OCI-LY1 (cell line): Measurements from ENCODE around the gene TBCD.

Source experiments
- H2AFZ ChIP-seq: fragments of 200-600 bp; sonication (generic), shearing (Covaris generic); 2 replicates; pipeline ENCODE4 v1.6.0; 2014; ENCODE audit warnings: antibody characterized with exemption, mild to moderate bottlenecking, low read length
- H3F3A ChIP-seq: fragments of 200-600 bp; sonication (generic), shearing (Covaris generic); 2 replicates; pipeline ENCODE4 v1.6.0; 2014; ENCODE audit warnings: mild to moderate bottlenecking, antibody characterized with exemption, low read length, moderate library complexity; ENCODE audit not compliant: insufficient read depth
- H3K27ac ChIP-seq: fragments of 200-600 bp; sonication (generic); 2 replicates; pipeline ENCODE4 v1.5.1; 2014; ENCODE audit warnings: low read length, mixed run types, mild to moderate bottlenecking, low read depth; ENCODE audit not compliant: poor library complexity, severe bottlenecking
- H3K27me3 ChIP-seq: fragments of 200-600 bp; sonication (generic); 2 replicates; pipeline ENCODE4 v1.6.0; 2014; ENCODE audit warnings: antibody characterized with exemption, mild to moderate bottlenecking, low read length, moderate library complexity; ENCODE audit not compliant: insufficient read depth
- H3K36me3 ChIP-seq: fragments of 200-600 bp; sonication (generic); 2 replicates; pipeline ENCODE4 v1.6.1; 2014; ENCODE audit warnings: mild to moderate bottlenecking, antibody characterized with exemption, low read length, moderate library complexity, mixed read lengths; ENCODE audit not compliant: insufficient read depth
- H3K4me1 ChIP-seq: fragments of 200-600 bp; sonication (generic); 2 replicates; pipeline ENCODE4 v1.5.1; 2014; ENCODE audit warnings: mild to moderate bottlenecking, low read length, moderate library complexity; ENCODE audit not compliant: insufficient read depth, severe bottlenecking
- H3K4me2 ChIP-seq: fragments of 200-600 bp; sonication (generic), shearing (Covaris generic); 2 replicates; pipeline ENCODE4 v1.6.1; 2014; ENCODE audit warnings: low read length
- H3K4me3 ChIP-seq: fragments of 200-600 bp; sonication (generic); 2 replicates; pipeline ENCODE4 v1.5.1; 2014; ENCODE audit warnings: low read length, low read depth, mild to moderate bottlenecking, mixed read lengths; ENCODE audit not compliant: poor library complexity, severe bottlenecking
- H3K79me2 ChIP-seq: fragments of 200-600 bp; shearing (Covaris generic); 2 replicates; pipeline ENCODE4 v1.6.1; 2016; ENCODE audit warnings: mixed run types, low read length, mixed read lengths; ENCODE audit not compliant: insufficient read depth
- H3K9ac ChIP-seq: fragments of 200-600 bp; sonication (generic), shearing (Covaris generic); 2 replicates; pipeline ENCODE4 v1.6.1; 2014; ENCODE audit warnings: mild to moderate bottlenecking, low read length, mixed read lengths
- H3K9me2 ChIP-seq: fragments of 200-600 bp; sonication (generic), shearing (Covaris generic); 2 replicates; pipeline ENCODE4 v1.6.1; 2014; ENCODE audit warnings: low read depth, mild to moderate bottlenecking, low read length, mixed read lengths
- H3K9me3 ChIP-seq: fragments of 200-600 bp; shearing (Covaris generic); 2 replicates; pipeline ENCODE4 v1.6.1; 2014; ENCODE audit warnings: low read length, mixed read lengths
- H4K20me1 ChIP-seq: fragments of 200-600 bp; sonication (generic), shearing (Covaris generic); 2 replicates; pipeline ENCODE4 v1.6.0; 2016; ENCODE audit warnings: mild to moderate bottlenecking, low read length; ENCODE audit not compliant: insufficient read depth
- CTCF ChIP-seq: fragments of 200-600 bp; sonication (generic), shearing (Covaris generic); IDR thresholded peaks from 2 replicates; pipeline ENCODE4 v1.5.1; 2017; ENCODE audit warnings: mild to moderate bottlenecking, antibody characterized with exemption, low read length, moderate library complexity, mixed read lengths
- EZH2 ChIP-seq: fragments of 200-600 bp; sonication (generic), shearing (Covaris generic); IDR thresholded peaks from 2 replicates; pipeline ENCODE4 v1.8.0; 2017; ENCODE audit warnings: borderline replicate concordance, mixed run types, mild to moderate bottlenecking, antibody characterized with exemption, low read length, moderate library complexity, mixed read lengths

Gene TBCD

GRCh38 chr17:82896071-82897000 lies 144.5 kb downstream of the TBCD start:
- TF ChIP-seq CTCF (no peak), EZH2 (no peak)
- Histone ChIP-seq H3K27me3 (no peaks in the 10 kb centered on the region), H3K4me1 (peaks cover 4% of the 10 kb centered on the region), H4K20me1 (no peaks in the 10 kb centered on the region), H3K4me2 (no peak overlapping the region), H3K79me2 (no peaks in the 10 kb centered on the region), H3K27ac (no peak overlapping the region), H3K9me2 (no peaks in the 10 kb centered on the region), H2AFZ (no peak overlapping the region), H3K9me3 (no peaks in the 10 kb centered on the region), H3K9ac (no peak overlapping the region), H3K36me3 (peaks cover 28% of the 10 kb centered on the region), H3K4me3 (no peak overlapping the region), H3F3A (no peaks in the 10 kb centered on the region)

GRCh38 chr17:82897514-82898249 lies 145.8 kb downstream of the TBCD start:
- Histone ChIP-seq H2AFZ (no peak overlapping the region), H3K4me3 (no peak overlapping the region), H3F3A (no peaks in the 10 kb centered on the region), H3K9me2 (no peaks in the 10 kb centered on the region), H3K27me3 (no peaks in the 10 kb centered on the region), H3K4me1 (peaks cover 4% of the 10 kb centered on the region), H3K27ac (no peak overlapping the region), H3K9ac (no peak overlapping the region), H4K20me1 (no peaks in the 10 kb centered on the region), H3K79me2 (no peaks in the 10 kb centered on the region), H3K36me3 (peaks cover 38% of the 10 kb centered on the region), H3K9me3 (no peaks in the 10 kb centered on the region), H3K4me2 (no peak overlapping the region)
- TF ChIP-seq EZH2: no peak
- no peak for TF ChIP-seq CTCF

GRCh38 chr17:82898976-82899514 lies 147.2 kb downstream of the TBCD start:
- no peak overlapping the region for H3K27ac ChIP-seq
- H2AFZ ChIP-seq: no peak overlapping the region
- peaks cover 4% of the 10 kb centered on the region for H3K4me1 ChIP-seq
- no peaks in the 10 kb centered on the region for H4K20me1 ChIP-seq
- no peaks in the 10 kb centered on the region for H3K27me3 ChIP-seq
- H3K4me3 ChIP-seq: no peak overlapping the region
- TF ChIP-seq EZH2: no peak
- TF ChIP-seq CTCF: no peak
- no peaks in the 10 kb centered on the region for H3K9me2 ChIP-seq
- no peaks in the 10 kb centered on the region for H3K79me2 ChIP-seq
- no peak overlapping the region for H3K4me2 ChIP-seq
- H3K9ac ChIP-seq: no peak overlapping the region
- H3K36me3 ChIP-seq: peaks cover 42% of the 10 kb centered on the region
- no peaks in the 10 kb centered on the region for H3F3A ChIP-seq
- no peaks in the 10 kb centered on the region for H3K9me3 ChIP-seq
